NCI-H2171 (cell line): ENCODE measurements around the gene GPR155.
"Not testable (repeated sequence)": the region's sequence is repeated elsewhere in the genome, so short reads cannot be mapped to it uniquely, and the experiment has no call there.

ENCODE experiments used
- DNase-seq: peaks from one replicate; lab custom pipeline; 2025; lab: John Stamatoyannopoulos, UW

The GPR155 gene

DNA sequence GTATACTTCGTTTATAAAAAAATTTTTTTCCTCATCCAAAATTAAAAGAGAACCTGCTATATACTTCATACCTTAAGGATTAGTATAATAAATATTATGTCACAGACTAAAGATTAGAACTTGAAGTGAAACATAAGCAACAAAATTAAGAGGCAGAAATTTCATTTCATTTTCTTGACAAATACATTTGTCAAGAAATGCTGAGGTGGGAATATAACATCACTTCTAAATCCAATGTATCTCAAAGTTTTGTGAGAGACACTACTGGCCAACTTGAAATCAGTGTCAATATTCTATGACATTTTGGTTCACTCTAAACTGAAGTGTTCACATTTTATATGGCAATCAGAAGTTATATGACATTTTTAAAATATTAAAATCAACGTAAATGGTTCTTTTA, 47.5 kb downstream of the GPR155 start:
- DNase-seq = no peak

DNA sequence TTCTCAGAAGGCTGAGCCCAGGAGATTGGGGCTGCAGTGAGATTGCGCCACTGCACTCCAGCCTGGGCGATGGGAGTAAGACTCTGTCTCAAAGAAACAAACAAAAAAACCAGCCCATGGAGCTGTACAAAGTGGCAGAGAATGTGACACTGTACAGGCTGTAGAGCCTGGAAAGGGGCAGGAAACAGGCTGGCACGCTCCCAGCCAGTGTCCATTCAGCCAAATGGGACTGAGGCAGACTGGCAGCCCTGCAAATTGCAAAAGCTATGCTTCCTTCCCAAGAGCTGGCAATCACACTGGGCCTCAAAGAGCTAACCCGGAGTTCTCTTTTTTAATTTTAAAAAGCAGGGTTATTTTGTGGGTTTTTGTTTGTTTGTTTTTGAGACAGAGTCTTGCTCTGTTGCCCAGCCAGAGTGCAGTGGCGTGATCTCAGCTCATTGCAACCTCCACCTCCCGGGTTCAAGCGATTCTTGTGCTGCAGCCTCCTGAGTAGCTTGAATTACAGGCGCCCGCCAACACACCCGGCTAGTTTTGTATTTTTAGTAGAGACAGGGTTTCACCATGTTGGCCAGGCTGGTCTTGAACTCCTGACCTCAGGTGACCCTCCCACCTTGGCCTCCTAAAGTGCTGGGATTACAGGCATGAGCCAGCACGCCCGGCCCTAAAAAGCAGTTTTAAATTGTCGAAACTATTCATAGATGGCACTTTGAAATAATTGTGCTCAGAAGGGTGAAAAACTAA, 48.5 kb downstream of the GPR155 start:
- DNase-seq = no peak

DNA sequence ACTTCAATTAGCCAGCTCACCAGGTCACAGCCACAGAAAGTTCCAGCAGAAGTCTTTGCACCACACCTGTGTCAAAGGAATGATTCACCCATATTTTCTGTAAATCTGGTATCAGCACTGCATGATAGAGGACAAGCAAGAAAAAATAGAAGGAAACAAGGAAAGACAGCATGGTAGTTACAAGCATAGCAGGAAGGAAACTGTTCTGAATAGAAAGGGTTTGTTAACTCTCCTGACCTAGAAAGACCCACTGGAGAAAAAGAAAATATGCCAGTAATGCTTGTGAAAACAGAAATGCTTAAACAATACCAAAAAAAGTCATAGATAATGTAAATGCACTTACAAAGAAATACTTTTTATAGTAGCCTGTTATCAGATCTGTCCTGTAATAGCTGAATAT, 50.5 kb downstream of the GPR155 start:
- DNase-seq = no peak

DNA sequence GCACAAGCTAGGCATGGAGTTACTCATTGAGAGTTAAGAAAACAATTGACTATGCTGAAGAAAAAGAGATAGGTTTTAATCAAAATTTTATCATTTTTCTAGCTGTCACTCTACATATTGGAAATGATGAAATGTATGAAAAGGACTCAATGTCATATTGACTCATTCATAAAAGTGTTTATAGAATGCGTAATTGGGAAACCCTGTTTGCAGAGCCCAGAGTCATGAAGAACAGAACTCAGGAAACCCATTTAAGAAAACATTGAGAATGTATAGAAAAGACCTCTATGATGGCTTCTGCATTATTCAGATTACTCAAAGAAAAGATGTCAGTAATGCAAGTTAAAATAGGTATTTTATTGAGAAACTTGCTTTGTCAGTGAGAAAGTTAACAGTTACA, 54.9 kb downstream of the GPR155 start:
- no peak for DNase-seq

DNA sequence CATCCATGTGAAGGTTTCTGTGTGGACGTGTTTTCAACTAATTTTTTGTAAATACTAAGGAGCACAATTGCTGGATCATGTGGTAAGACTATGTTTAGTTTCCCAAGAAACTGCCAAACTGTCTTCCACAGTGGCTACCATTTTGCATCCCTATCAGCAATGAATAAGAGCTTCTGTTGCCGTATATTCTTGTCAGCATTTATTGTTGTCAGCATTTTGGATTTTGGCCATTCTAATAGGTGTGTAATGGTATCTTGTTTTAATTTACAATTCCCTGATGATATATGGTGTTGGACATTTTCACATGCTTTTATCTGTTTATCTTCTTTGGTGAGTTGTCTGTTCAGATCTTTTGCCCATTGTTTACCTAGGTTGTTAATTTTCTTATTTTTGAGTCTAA, 56.8 kb downstream of the GPR155 start:
- no peak for DNase-seq

DNA sequence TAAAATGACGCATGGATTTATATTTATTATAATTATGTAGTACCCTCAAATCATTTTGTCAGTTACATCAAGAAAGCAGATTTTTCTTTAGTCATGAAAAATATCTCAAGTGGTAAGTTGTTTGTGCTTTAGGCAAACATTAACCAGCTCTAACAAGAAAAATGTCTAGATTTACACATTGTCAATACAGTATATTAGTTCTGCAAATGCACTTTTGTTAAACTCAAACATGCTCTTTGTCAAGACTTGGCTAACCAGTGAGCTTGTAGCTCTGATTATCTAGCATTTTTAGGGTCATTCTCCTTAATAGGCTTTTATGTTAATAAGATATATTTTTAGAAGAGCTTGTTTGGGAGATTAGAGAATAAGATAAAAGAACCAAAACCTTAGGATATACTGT, 58.6 kb downstream of the GPR155 start:
- no peak for DNase-seq

GRCh38 chr2:174412256-174412655, 74.6 kb downstream of the GPR155 start:
- DNase-seq = no peak

DNA sequence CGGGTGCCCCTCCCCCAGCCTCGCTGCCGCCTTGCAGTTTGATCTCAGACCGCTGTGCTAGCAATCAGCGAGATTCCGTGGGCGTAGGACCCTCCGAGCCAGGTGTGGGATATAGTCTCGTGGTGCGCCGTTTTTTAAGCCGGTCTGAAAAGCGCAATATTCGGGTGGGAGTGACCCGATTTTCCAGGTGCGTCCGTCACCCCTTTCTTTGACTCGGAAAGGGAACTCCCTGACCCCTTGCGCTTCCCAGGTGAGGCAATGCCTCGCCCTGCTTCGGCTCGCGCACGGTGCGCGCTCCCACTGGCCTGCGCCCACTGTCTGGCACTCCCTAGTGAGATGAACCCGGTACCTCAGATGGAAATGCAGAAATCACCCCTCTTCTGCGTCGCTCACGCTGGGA, 76.8 kb downstream of the GPR155 start:
- not testable (repeated sequence) for DNase-seq

GRCh38 chr2:174403628-174404027, 83.2 kb downstream of the GPR155 start:
- no peak for DNase-seq

DNA sequence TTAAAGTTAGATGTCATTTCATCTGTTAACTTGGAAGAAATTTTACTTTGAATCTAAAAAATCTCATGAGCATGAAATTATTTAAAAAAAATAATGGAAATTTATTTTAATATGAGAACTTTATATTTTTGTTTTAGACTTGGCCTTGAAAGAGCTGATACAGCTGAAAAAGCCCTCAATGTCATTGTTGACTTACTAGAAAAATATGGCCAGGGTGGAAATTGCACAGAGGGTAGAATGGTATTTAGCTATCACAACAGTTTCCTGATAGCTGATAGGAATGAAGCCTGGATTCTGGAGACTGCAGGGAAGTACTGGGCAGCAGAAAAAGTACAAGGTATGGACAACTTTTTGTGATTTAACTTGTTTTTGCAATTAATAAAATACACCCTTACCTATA, 86.0 kb downstream of the GPR155 start:
- DNase-seq = no peak

DNA sequence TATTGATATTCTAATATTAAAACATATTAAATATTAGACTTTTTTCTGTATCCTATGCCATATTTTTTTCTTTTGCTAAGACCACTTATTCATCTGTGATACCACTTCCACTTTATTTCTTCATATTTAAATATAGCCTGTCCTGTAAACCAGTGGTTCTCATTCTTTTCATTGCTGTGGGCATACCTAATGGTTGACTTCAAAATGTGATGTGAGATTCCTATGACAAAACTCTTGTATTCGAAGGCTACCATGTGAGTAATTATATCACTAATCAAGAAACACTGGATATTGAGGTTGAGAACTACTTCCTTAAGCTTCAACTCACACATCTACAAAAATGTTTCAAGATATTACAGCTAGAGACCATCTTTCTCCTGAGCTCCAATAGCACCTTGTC, 87.7 kb downstream of the GPR155 start:
- no peak for DNase-seq

- DNase-seq = no peak
Measured at GRCh38 chr2:174397773-174398172, 89.1 kb downstream of the GPR155 start.

- DNase-seq = no peak
Measured at GRCh38 chr2:174395969-174396630, 90.7 kb downstream of the GPR155 start.

DNA sequence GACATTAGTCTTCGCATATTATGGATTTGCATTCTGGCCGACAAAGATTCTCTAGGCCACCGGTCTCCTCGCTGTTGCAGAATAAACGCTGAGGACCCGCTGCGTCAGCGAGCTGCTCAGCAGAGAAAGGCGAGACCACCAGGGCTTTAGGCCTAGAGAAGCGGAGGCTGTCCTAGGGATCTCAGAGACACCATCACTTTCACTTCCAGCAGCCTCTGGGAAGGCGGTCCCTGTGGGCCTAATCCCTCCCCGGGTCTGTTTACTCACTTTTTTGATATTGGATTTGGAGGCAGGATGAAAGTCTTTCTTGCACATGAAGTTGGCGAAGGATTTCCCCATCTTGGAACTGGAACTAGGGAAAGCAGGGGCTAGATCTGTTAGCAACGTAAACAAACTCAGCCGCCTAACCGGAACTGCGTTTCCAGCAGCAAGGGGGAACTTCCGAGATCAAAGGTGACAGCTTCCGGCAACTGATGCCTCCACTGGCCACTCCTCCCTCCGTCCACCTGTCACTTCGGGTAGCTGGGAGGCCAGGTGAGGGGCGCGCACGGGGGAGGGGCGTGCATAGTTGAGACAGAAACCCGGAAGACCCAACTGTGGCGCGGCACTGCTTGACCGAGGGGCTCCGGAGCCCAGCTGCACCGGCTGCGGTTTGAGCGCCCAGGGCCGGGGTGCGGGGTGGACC, 91.4 kb downstream of the GPR155 start, which contains the start of gene SCRN3:
Gene SCRN3, plus strand, starts transcription at position 447 of the 685 bp plus-strand sequence. CDS start 2,554 bp downstream, outside the sequence.
- peak; percentile 85 for DNase-seq

- DNase-seq = no peak
Measured at GRCh38 chr2:174392706-174393105, 94.1 kb downstream of the GPR155 start.

DNA sequence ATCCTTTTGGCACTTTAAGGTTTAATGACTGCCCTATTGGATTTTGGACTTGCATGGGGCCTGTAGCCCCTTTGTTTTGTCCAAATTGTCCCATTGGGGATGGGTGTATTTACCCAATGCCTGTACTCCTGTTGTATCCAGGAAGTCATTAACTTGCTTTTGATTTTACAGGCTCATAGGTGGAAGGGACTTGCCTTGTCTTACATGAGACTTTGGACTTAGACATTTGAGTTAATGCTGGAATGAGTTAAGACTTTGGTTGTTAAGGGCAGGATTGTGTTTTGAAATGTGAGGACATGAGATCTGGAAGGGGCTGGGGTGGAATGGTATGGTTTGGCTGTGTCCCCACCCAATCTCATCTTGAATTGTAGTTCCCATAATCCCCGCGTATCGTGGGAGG, 96.5 kb downstream of the GPR155 start:
- not testable (repeated sequence) for DNase-seq

DNA sequence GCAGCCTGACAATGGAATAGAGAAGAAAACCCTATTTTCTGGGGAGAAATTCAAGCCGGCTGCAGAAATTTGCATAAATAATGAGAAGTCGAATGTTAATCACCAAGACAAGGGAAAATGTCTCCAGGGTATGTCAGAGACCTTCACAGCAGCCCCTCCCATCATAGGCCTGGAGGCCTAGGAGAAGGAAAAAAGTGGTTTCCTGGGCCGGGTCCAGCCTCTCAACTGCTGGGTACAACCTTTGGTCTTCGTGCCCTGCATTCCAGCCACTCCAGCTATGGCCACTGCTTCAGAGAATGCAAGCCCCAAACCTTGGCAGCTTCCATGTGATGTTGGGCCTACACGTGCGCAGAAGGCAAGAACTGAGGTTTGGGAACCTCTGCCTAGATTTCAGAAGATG, 97.3 kb downstream of the GPR155 start:
- no peak for DNase-seq

DNA sequence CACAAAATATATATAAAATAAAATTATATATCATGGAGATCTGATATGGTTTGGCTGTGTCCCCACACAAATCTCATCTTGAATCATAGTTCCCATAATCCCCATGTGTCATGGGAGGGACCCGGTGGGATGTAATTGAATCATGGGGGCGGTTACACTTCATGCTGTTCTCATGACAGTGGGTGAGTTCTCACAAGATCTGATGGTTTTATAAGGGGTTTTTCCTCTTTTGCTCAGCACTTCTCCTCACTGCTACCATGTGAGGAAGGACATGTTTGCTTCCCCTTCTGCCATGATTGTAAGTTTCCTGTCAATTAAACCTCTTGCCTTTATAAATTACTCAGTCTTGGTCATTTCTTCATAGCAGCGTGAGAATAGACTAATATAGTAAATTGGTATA, 98.1 kb downstream of the GPR155 start:
- not testable (repeated sequence) for DNase-seq

GRCh38 chr2:174385201-174385600, 101.6 kb downstream of the GPR155 start:
- no peak for DNase-seq

- DNase-seq = no peak
Measured at GRCh38 chr2:174383796-174384195, 103.0 kb downstream of the GPR155 start.
